H1 (cell line): ENCODE measurements around the gene GJC2. TPM values are rescaled to one million over a fixed set of nuclear protein-coding genes. Genes with fewer than 3 reads are reported as not detected.

Experiments used
- CTCF ChIA-PET: fragments of 300-600 bp; sonication (Branson Sonifier 250); formaldehyde crosslinking; loops from one replicate; lab custom pipeline; 2021; ENCODE audit not compliant: partially characterized antibody; lab: Charles Lee
- POLR2A ChIA-PET: fragments of 300-600 bp; sonication (Branson Sonifier 250); formaldehyde crosslinking; loops from one replicate; lab custom pipeline; 2021; ENCODE audit warnings: inconsistent platforms; ENCODE audit not compliant: partially characterized antibody; lab: Charles Lee
- DNase-seq, 2 experiments: peaks; one replicate each; pipeline versions ENCODE4 v3.0.0 to v3.0.0-alpha.2; 2010 to 2022; ENCODE audit warnings: low spot score in 2 of 2, low read depth in 1 of 2, mixed read lengths in 1 of 2
- FAIRE-seq: peaks from 2 replicates; lab custom pipeline; 2011; peaks lifted over from hg19 to GRCh38; lab: Jason Lieb, UNC
- H2AFZ ChIP-seq: 2 replicates; pipeline ENCODE4 v1.8.1; 2012; ENCODE audit warnings: low read length, inconsistent platforms
- H2AK5ac ChIP-seq: 2 replicates; pipeline ENCODE4 v1.6.1; 2013; ENCODE audit warnings: low read depth, low read length
- H2BK120ac ChIP-seq: replicated peaks from 2 replicates; pipeline ENCODE3; 2013; ENCODE audit warnings: low read depth, low read length, inconsistent platforms
- H2BK12ac ChIP-seq: 2 replicates; pipeline ENCODE4 v1.6.1; 2013; ENCODE audit warnings: low read depth, low read length
- H2BK15ac ChIP-seq: 2 replicates; pipeline ENCODE4 v1.6.1; 2013; ENCODE audit warnings: low read length
- H2BK20ac ChIP-seq: 2 replicates; pipeline ENCODE4 v1.6.1; 2013; ENCODE audit warnings: low read length
- H2BK5ac ChIP-seq: 2 replicates; pipeline ENCODE4 v1.6.1; 2013; ENCODE audit warnings: low read depth, low read length
- H3K14ac ChIP-seq: 2 replicates; pipeline ENCODE4 v1.6.1; 2013; ENCODE audit warnings: inconsistent platforms; ENCODE audit not compliant: insufficient read length
- H3K18ac ChIP-seq: 2 replicates; pipeline ENCODE4 v1.6.1; 2013; ENCODE audit warnings: low read length; ENCODE audit errors: extremely low read depth
- H3K23ac ChIP-seq: 2 replicates; pipeline ENCODE4 v1.6.1; 2013; ENCODE audit warnings: inconsistent platforms; ENCODE audit not compliant: insufficient read length
- H3K23me2 ChIP-seq: 2 replicates; pipeline ENCODE4 v1.6.1; 2013; ENCODE audit warnings: low read depth, low read length
- H3K27ac ChIP-seq: 2 replicates; pipeline ENCODE4 v1.6.1; 2011; ENCODE audit warnings: low read depth, low read length, inconsistent platforms
- H3K27me3 ChIP-seq, 4 experiments: replicated peaks in 1 of 4; 1 replicate in 1 of 4; 2 replicates in 3 of 4; pipeline versions ENCODE4 v1.6.1 to v1.8.1; 2011 to 2013; ENCODE audit warnings: low read length in 3 of 4, mild to moderate bottlenecking in 3 of 4, inconsistent platforms in 2 of 4, mixed read lengths in 2 of 4, moderate library complexity in 1 of 4; ENCODE audit not compliant: control insufficient read depth in 3 of 4, insufficient read depth in 3 of 4; ENCODE audit errors: extremely low read depth in 1 of 4
- H3K36me3 ChIP-seq, 4 experiments: 2 replicates each; pipeline versions ENCODE4 v1.6.1 to v1.8.1; 2011 to 2013; ENCODE audit warnings: mild to moderate bottlenecking in 4 of 4, low read length in 3 of 4, moderate library complexity in 2 of 4, control low read depth in 1 of 4, inconsistent platforms in 1 of 4; ENCODE audit not compliant: insufficient read depth in 4 of 4, control insufficient read depth in 2 of 4
- H3K4ac ChIP-seq: replicated peaks from 2 replicates; pipeline ENCODE3; 2013; ENCODE audit warnings: low read length, low read depth, mixed read lengths, inconsistent platforms; ENCODE audit not compliant: insufficient read length
- H3K4me1 ChIP-seq, 4 experiments: replicated peaks in 1 of 4; 1 replicate in 1 of 4; 2 replicates in 3 of 4; pipeline versions ENCODE4 v1.6.1 to v1.8.1; 2011 to 2013; ENCODE audit warnings: low read length in 3 of 4, inconsistent platforms in 2 of 4, mixed read lengths in 1 of 4; ENCODE audit not compliant: insufficient read depth in 4 of 4, control insufficient read depth in 3 of 4
- H3K4me2 ChIP-seq, 2 experiments: 2 replicates each; pipeline versions ENCODE4 v1.6.1 to v1.8.1; 2011 to 2013; ENCODE audit warnings: low read depth in 2 of 2, low read length in 2 of 2, control low read depth in 1 of 2, inconsistent platforms in 1 of 2, mild to moderate bottlenecking in 1 of 2; ENCODE audit not compliant: insufficient read depth in 1 of 2
- H3K4me3 ChIP-seq, 4 experiments: fragments of 200-600, 300-600 bp in 1 of 4; sonication (generic), shearing (Covaris generic), sonication (Bioruptor Twin) in 1 of 4; 2 replicates each; pipeline versions ENCODE4 v1.5.1 to v1.8.1; 2011 to 2016; ENCODE audit warnings: low read length in 4 of 4, low read depth in 3 of 4, control low read depth in 2 of 4, inconsistent platforms in 2 of 4, mild to moderate bottlenecking in 2 of 4, mixed read lengths in 1 of 4, moderate library complexity in 1 of 4; ENCODE audit not compliant: insufficient read depth in 2 of 4; ENCODE audit errors: extremely low read depth in 1 of 4
- H3K56ac ChIP-seq: replicated peaks from 2 replicates; pipeline ENCODE3; 2013; ENCODE audit warnings: low read depth, mild to moderate bottlenecking, mixed read lengths, low read length, inconsistent platforms; ENCODE audit not compliant: insufficient read length
- H3K79me1 ChIP-seq: 2 replicates; pipeline ENCODE4 v1.6.1; 2013; ENCODE audit warnings: low read depth, low read length, control low read depth
- H3K79me2 ChIP-seq, 2 experiments: 2 replicates each; pipeline versions ENCODE4 v1.6.1 to v1.8.1; 2012 to 2013; ENCODE audit warnings: low read length in 2 of 2, mild to moderate bottlenecking in 2 of 2, inconsistent platforms in 1 of 2; ENCODE audit not compliant: insufficient read depth in 2 of 2, control insufficient read depth in 1 of 2
- H3K9ac ChIP-seq, 4 experiments: replicated peaks in 1 of 4; 1 replicate in 1 of 4; 2 replicates in 3 of 4; pipeline versions ENCODE4 v1.6.1 to v1.8.1; 2011 to 2013; ENCODE audit warnings: low read depth in 3 of 4, low read length in 3 of 4, control low read depth in 2 of 4, mild to moderate bottlenecking in 2 of 4, moderate library complexity in 2 of 4, inconsistent platforms in 1 of 4; ENCODE audit errors: extremely low read depth in 1 of 4
- H3K9me3 ChIP-seq, 2 experiments: 2 replicates each; pipeline versions ENCODE4 v1.6.1 to v1.8.1; 2012 to 2013; ENCODE audit warnings: mild to moderate bottlenecking in 2 of 2, moderate library complexity in 2 of 2, control low read depth in 1 of 2, inconsistent platforms in 1 of 2, low read depth in 1 of 2, low read length in 1 of 2, mixed read lengths in 1 of 2; ENCODE audit not compliant: insufficient read depth in 2 of 2
- H4K20me1 ChIP-seq, 2 experiments: replicated peaks in 1 of 2; 2 replicates each; pipeline versions ENCODE3 to v1.8.1; 2011 to 2013; ENCODE audit warnings: inconsistent platforms in 2 of 2, low read length in 2 of 2, mild to moderate bottlenecking in 1 of 2; ENCODE audit not compliant: insufficient read depth in 2 of 2, control insufficient read depth in 1 of 2
- H4K5ac ChIP-seq: 2 replicates; pipeline ENCODE4 v1.6.1; 2013; ENCODE audit warnings: low read length, low read depth, mixed read lengths, inconsistent platforms; ENCODE audit not compliant: insufficient read length
- H4K8ac ChIP-seq: 2 replicates; pipeline ENCODE4 v1.8.0; 2013; ENCODE audit warnings: mild to moderate bottlenecking, moderate library complexity, low read length, inconsistent platforms; ENCODE audit not compliant: insufficient read depth; ENCODE audit errors: extremely low read depth
- H4K91ac ChIP-seq: replicated peaks from 2 replicates; pipeline ENCODE3; 2013; ENCODE audit warnings: low read length, mixed read lengths, inconsistent platforms; ENCODE audit not compliant: insufficient read length
- CEBPB ChIP-seq: IDR thresholded peaks from 2 replicates; pipeline ENCODE4 v1.6.1; 2012; ENCODE audit warnings: low read depth, low read length
- GTF2F1 ChIP-seq: IDR thresholded peaks from 2 replicates; pipeline ENCODE4 v1.6.1; 2012; ENCODE audit warnings: low read depth, low read length, improper control_type of control experiment, borderline replicate concordance
- MAFK ChIP-seq: IDR thresholded peaks from 2 replicates; pipeline ENCODE4 v1.6.1; 2012; ENCODE audit warnings: low read depth, mild to moderate bottlenecking, improper control_type of control experiment, low read length
- NANOG ChIP-seq: IDR thresholded peaks from 2 replicates; pipeline ENCODE4 v1.6.1; 2011; ENCODE audit warnings: low read length, low read depth, mild to moderate bottlenecking, inconsistent platforms; ENCODE audit not compliant: insufficient read depth, poor library complexity, severe bottlenecking
- RBBP5 ChIP-seq: IDR thresholded peaks from 2 replicates; pipeline ENCODE4 v1.7.1; 2012; ENCODE audit warnings: low read depth, mild to moderate bottlenecking, inconsistent platforms, low read length, moderate library complexity, borderline replicate concordance
- RFX5 ChIP-seq: IDR thresholded peaks from 2 replicates; pipeline ENCODE4 v1.6.1; 2011; ENCODE audit warnings: low read depth, low read length, improper control_type of control experiment, borderline replicate concordance
- SP1 ChIP-seq: IDR thresholded peaks from 2 replicates; pipeline ENCODE4 v1.6.1; 2011; ENCODE audit warnings: low read depth, low read length
- TBP ChIP-seq: IDR thresholded peaks from 2 replicates; pipeline ENCODE4 v1.6.1; 2011; ENCODE audit warnings: low read depth, low read length, improper control_type of control experiment
- WGBS, 2 experiments: shearing (Covaris generic) in 1 of 2; methylation state at CpG; one replicate each; pipeline versions ENCODE4 v1.1.6 to v1.1.7; 2013 to 2015; ENCODE audit warnings: low lambda C conversion rate in 2 of 2, mixed read lengths in 2 of 2, inconsistent platforms in 1 of 2, low coverage in 1 of 2, missing lambda C conversion rate in 1 of 2; ENCODE audit not compliant: insufficient replicate concordance in 2 of 2, insufficient coverage in 1 of 2, insufficient read length in 1 of 2; ENCODE audit errors: extremely low coverage in 1 of 2, missing lambda C conversion rate in 1 of 2; 5-methylcytosine and 5-hydroxymethylcytosine counted together
- polyA plus RNA-seq, 7 experiments: library from polyadenylated mRNA; depleted of rRNA in 3 of 7; stranded (reverse) in 5 of 7; unstranded in 2 of 7; fragments of >200 nt in 5 of 7; fragments of 200-250 nt in 2 of 7; gene quantifications; 1 replicate in 5 of 7; 2 replicates in 1 of 7; 4 replicates in 1 of 7; pipeline versions ENCODE4 v1.2.1 to v1.2.3, GENCODE V29; 2011 to 2013; ENCODE audit warnings: missing spikeins in 2 of 7, mixed read lengths in 2 of 7
- total RNA-seq: library from RNA; stranded (reverse); fragmentation: NEBNext Ultra II Directional; extraction: Animal tissue kit (Norgen Biotek cat#: 25700); gene quantifications from 2 replicates; pipeline ENCODE4 v1.2.1, GENCODE V29; 2021

GJC2 gene
- total and polyA plus RNA-seq, 2 of the 8 experiments (the other 6 are each of a cell fraction or from before 2014, with no cell fraction given): 0.17 to 0.54 TPM

GRCh38 chr1:228143480-228144192 lies 6.1 kb upstream of the GJC2 start:
- Histone ChIP-seq H3K36me3 (no peaks in the 10 kb centered on the region), H2BK120ac (no peak overlapping the region), H4K8ac (no peak overlapping the region), H3K23me2 (peaks cover 5% of the 10 kb centered on the region; the same call in 1 of the 2 replicates), H3K4me3 (no peak overlapping the region), H2AK5ac (no peak overlapping the region), H3K79me2 (peaks cover 0 to 43% of the 10 kb centered on the region in 2 experiments; a peak in 3 of 4 replicates), H3K4me1 (peaks cover 0 to 10% (median 6%) of the 10 kb centered on the region in 4 experiments; a peak in 5 of 7 replicates), H3K4ac (no peak overlapping the region), H3K9me3 (no peaks in the 10 kb centered on the region), H4K20me1 (peaks cover 8 to 28% of the 10 kb centered on the region in 2 experiments), H3K56ac (no peak overlapping the region), H2BK12ac (no peak overlapping the region), H4K5ac (no peak overlapping the region), H2BK15ac (peak overlapping the region; percentile 46; the same call in 1 of the 2 replicates), H4K91ac (no peak overlapping the region), H3K9ac (no peak overlapping the region), H3K27me3 (no peaks in the 10 kb centered on the region), H2BK5ac (no peak overlapping the region), H2BK20ac (no peak overlapping the region), H3K79me1 (peaks cover 23% of the 10 kb centered on the region), H3K18ac (no peak overlapping the region), H2AFZ (no peak overlapping the region), H3K4me2 (no peak overlapping the region), H3K27ac (no peak overlapping the region), H3K23ac (no peak overlapping the region), H3K14ac (no peak overlapping the region)
- ChIA-PET POLR2A (interaction anchor here (0.6 to 1.8 kb wide), 5 partner anchors 20 to 77 kb away, joined by 3 to 7 read pairs (median 4); partner anchors contain the start of gene IBA57), CTCF (interaction anchor here (0.7 to 1.8 kb wide), 8 partner anchors 10 to 139 kb away, joined by 3 to 12 read pairs (median 5); partner anchors contain the start of gene IBA57)
- 89% methylated on average over 12 of the region's 12 CpGs; no CpG with 5 or more reads in 1 of the 2 experiments for WGBS, 2 experiments
- no peak for DNase-seq
- no peak for FAIRE-seq
- TF ChIP-seq GTF2F1 (no peak), SP1 (no peak), RFX5 (no peak), CEBPB (no peak), NANOG (no peak), RBBP5 (no peak), MAFK (no peak), TBP (no peak)
